Spinal cord (tissue), 10 donors: ENCODE results near the gene SERPIND1. TPM values are rescaled to one million over a fixed set of nuclear protein-coding genes. Genes with fewer than 3 reads are reported as not detected.

Experiments used
- DNase-seq, 6 donors: peaks; one replicate each; pipeline versions ENCODE4 v3.0.0 to v3.0.0-alpha.2; 2013 to 2015; ENCODE audit warnings: low spot score in 6 of 6, low read depth in 4 of 6
- H3K27ac ChIP-seq: one replicate; pipeline ENCODE4 v1.5.1; 2013; ENCODE audit warnings: low read depth, low read length, control low read depth
- H3K27me3 ChIP-seq: one replicate; pipeline ENCODE4 v1.6.1; 2013; ENCODE audit warnings: low read length; ENCODE audit not compliant: control insufficient read depth, insufficient read depth
- H3K36me3 ChIP-seq: one replicate; pipeline ENCODE4 v1.6.1; 2013; ENCODE audit warnings: low read length; ENCODE audit not compliant: control insufficient read depth, insufficient read depth
- H3K4me1 ChIP-seq: one replicate; pipeline ENCODE4 v1.6.1; 2013; ENCODE audit warnings: low read length; ENCODE audit not compliant: control insufficient read depth, insufficient read depth
- H3K4me3 ChIP-seq: one replicate; pipeline ENCODE4 v1.5.1; 2013; ENCODE audit warnings: low read depth, low read length, control low read depth
- H3K9me3 ChIP-seq: one replicate; pipeline ENCODE4 v1.6.1; 2013; ENCODE audit warnings: low read length; ENCODE audit not compliant: control insufficient read depth, insufficient read depth
- WGBS: methylation state at CpG from one replicate; pipeline ENCODE4 v1.1.5; 2013; ENCODE audit warnings: missing lambda C conversion rate; ENCODE audit not compliant: insufficient coverage; 5-methylcytosine and 5-hydroxymethylcytosine counted together
- polyA plus RNA-seq, 2 donors: library from polyadenylated mRNA; unstranded; fragments of 120-200 nt; gene quantifications; one replicate each; pipeline ENCODE4 v1.2.1, GENCODE V29; 2013; ENCODE audit not compliant: insufficient read length in 2 of 2
- total RNA-seq, 2 donors: library from RNA; depleted of rRNA in 1 of 2; stranded (reverse); fragments of 120-200 nt in 1 of 2; fragments of >200 nt in 1 of 2; gene quantifications; one replicate each; pipeline versions ENCODE4 v1.2.3 to v1.2.4, GENCODE V29; 2013 to 2014
- donor health status: healthy.

Gene SERPIND1
- total and polyA plus RNA-seq, 4 donors: 9.6 to 201 (median 61.3) TPM

- DNase-seq: no peak
- peaks cover 54% of the 10 kb centered on the region for H3K36me3 ChIP-seq
- WGBS: 97% methylated on average over 9 of the region's 10 CpGs
- peaks cover 20% of the 10 kb centered on the region for H3K4me1 ChIP-seq
- no peaks in the 10 kb centered on the region for H3K9me3 ChIP-seq
- H3K27me3 ChIP-seq: no peaks in the 10 kb centered on the region
- no peak overlapping the region for H3K4me3 ChIP-seq
- no peak overlapping the region for H3K27ac ChIP-seq
Measured at GRCh38 chr22:20752873-20753272, 21.0 kb upstream of the SERPIND1 start.

- Histone ChIP-seq H3K36me3 (peaks cover 37% of the 10 kb centered on the region), H3K9me3 (no peaks in the 10 kb centered on the region), H3K27me3 (no peaks in the 10 kb centered on the region), H3K4me1 (no peaks in the 10 kb centered on the region), H3K4me3 (no peak overlapping the region), H3K27ac (no peak overlapping the region)
- WGBS: no CpG with 5 or more reads among the region's 3 CpGs
- no peak for DNase-seq
Measured at GRCh38 chr22:20756846-20757245, 17.1 kb upstream of the SERPIND1 start.

- Histone ChIP-seq H3K9me3 (no peaks in the 10 kb centered on the region), H3K27ac (no peak overlapping the region), H3K27me3 (no peaks in the 10 kb centered on the region), H3K4me3 (no peak overlapping the region), H3K4me1 (no peaks in the 10 kb centered on the region), H3K36me3 (peaks cover 42% of the 10 kb centered on the region)
- DNase-seq: peak in 1 of 6 donors; percentile 12
- WGBS: 80% methylated on average over 2 of the region's 2 CpGs
Measured at GRCh38 chr22:20758688-20759087, 15.2 kb upstream of the SERPIND1 start.

- Histone ChIP-seq H3K9me3 (no peaks in the 10 kb centered on the region), H3K4me3 (no peak overlapping the region), H3K4me1 (no peaks in the 10 kb centered on the region), H3K36me3 (peaks cover 51% of the 10 kb centered on the region), H3K27ac (no peak overlapping the region), H3K27me3 (no peaks in the 10 kb centered on the region)
- WGBS: 100% methylated on average over 1 of the region's 2 CpGs
- DNase-seq: no peak
Measured at GRCh38 chr22:20760084-20760483, 13.8 kb upstream of the SERPIND1 start.

- Histone ChIP-seq H3K36me3 (peaks cover 59% of the 10 kb centered on the region), H3K9me3 (no peaks in the 10 kb centered on the region), H3K27ac (no peak overlapping the region), H3K4me1 (no peaks in the 10 kb centered on the region), H3K4me3 (no peak overlapping the region), H3K27me3 (no peaks in the 10 kb centered on the region)
- no CpG with 5 or more reads among the region's 2 CpGs for WGBS
- no peak for DNase-seq
Measured at GRCh38 chr22:20761536-20761935, 12.4 kb upstream of the SERPIND1 start.

GRCh38 chr22:20762233-20762796 is 11.6 kb upstream of the SERPIND1 start:
- no peak overlapping the region for H3K27ac ChIP-seq

GRCh38 chr22:20763630-20764470 is 10.1 kb upstream of the SERPIND1 start:
- peaks cover 50% of the 10 kb centered on the region for H3K36me3 ChIP-seq

More at GRCh38 chr22:20762233-20762796, 11.6 kb upstream of the SERPIND1 start:
- H3K36me3 ChIP-seq: peaks cover 59% of the 10 kb centered on the region
- no peaks in the 10 kb centered on the region for H3K27me3 ChIP-seq
- H3K9me3 ChIP-seq: no peaks in the 10 kb centered on the region
- DNase-seq: no peak
- H3K4me3 ChIP-seq: no peak overlapping the region
- no peaks in the 10 kb centered on the region for H3K4me1 ChIP-seq
- WGBS: 85% methylated on average over 5 of the region's 7 CpGs

GRCh38 chr22:20764471-20764720 is 9.5 kb upstream of the SERPIND1 start:
- Histone ChIP-seq H3K4me1 (no peaks in the 10 kb centered on the region), H3K9me3 (no peaks in the 10 kb centered on the region), H3K36me3 (peaks cover 51% of the 10 kb centered on the region), H3K27me3 (no peaks in the 10 kb centered on the region), H3K27ac (peak overlapping the region; percentile 64), H3K4me3 (no peak overlapping the region)
- DNase-seq: no peak
- WGBS: 92% methylated on average over 7 of the region's 7 CpGs

More at GRCh38 chr22:20763630-20764470, 10.1 kb upstream of the SERPIND1 start:
- H3K27ac ChIP-seq: peak overlapping the region; percentile 64
- no peaks in the 10 kb centered on the region for H3K27me3 ChIP-seq
- no peaks in the 10 kb centered on the region for H3K4me1 ChIP-seq
- WGBS: 95% methylated on average over 8 of the region's 13 CpGs
- no peak overlapping the region for H3K4me3 ChIP-seq
- DNase-seq: no peak
- no peaks in the 10 kb centered on the region for H3K9me3 ChIP-seq

GRCh38 chr22:20764729-20765128 is 9.2 kb upstream of the SERPIND1 start:
- no peak overlapping the region for H3K27ac ChIP-seq
- H3K4me3 ChIP-seq: no peak overlapping the region
- H3K4me1 ChIP-seq: no peaks in the 10 kb centered on the region
- no peak for DNase-seq
- peaks cover 52% of the 10 kb centered on the region for H3K36me3 ChIP-seq
- no peaks in the 10 kb centered on the region for H3K27me3 ChIP-seq
- WGBS: 97% methylated on average over 10 of the region's 10 CpGs
- H3K9me3 ChIP-seq: no peaks in the 10 kb centered on the region

GRCh38 chr22:20765938-20766337 is 8.0 kb upstream of the SERPIND1 start:
- no peak overlapping the region for H3K27ac ChIP-seq
- H3K9me3 ChIP-seq: no peaks in the 10 kb centered on the region
- no peak overlapping the region for H3K4me3 ChIP-seq
- WGBS: 90% methylated on average over 1 of the region's 2 CpGs
- H3K36me3 ChIP-seq: peaks cover 50% of the 10 kb centered on the region
- no peaks in the 10 kb centered on the region for H3K27me3 ChIP-seq
- DNase-seq: no peak
- H3K4me1 ChIP-seq: no peaks in the 10 kb centered on the region
